Amniotic stem cell (primary cell): ENCODE results near the gene PLAAT5.
"Not testable (repeated sequence)": the region's sequence is repeated elsewhere in the genome, so short reads cannot be mapped to it uniquely, and the experiment has no call there.

Experiments used
- DNase-seq: peaks from one replicate; lab custom pipeline; 2025; lab: John Stamatoyannopoulos, UW

The PLAAT5 gene, protein sequence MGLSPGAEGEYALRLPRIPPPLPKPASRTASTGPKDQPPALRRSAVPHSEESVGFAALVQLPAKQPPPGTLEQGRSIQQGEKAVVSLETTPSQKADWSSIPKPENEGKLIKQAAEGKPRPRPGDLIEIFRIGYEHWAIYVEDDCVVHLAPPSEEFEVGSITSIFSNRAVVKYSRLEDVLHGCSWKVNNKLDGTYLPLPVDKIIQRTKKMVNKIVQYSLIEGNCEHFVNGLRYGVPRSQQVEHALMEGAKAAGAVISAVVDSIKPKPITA

DNA sequence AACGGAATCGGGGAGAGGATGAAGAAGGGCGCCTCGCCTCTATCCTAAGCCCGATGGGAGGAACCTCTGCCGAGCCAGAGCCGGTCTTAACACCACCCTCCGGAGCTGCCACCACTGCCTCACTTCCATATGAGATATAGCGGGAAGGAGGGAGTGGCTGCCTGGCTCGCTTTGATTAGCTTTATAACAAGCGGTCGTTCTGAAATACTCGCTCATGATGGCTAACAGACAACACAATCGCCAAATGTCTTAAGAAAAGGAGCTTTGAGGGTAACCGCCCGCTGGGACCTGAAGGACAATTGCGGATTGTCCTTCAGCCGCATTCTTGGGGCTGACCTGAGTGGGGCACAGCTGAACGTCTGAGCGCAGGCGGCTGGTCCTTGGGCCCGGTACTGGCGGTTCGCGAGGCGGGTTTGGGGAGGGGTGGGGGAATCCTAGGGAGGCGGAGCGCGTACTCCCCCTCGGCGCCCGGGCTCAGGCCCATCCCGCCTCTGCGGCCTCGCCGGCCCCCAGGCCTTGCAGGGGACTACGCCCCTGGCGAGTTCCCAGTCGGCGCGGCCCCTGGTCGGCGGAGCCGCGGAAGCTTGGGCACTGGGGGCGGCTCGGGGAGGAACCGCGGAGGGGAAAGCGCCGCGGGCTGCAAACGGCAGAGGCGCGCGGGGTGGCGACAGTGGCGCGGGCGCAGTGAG is at the start of gene PLAAT5:
PLAAT5 (minus strand) TSS at position 617 of the 689 bp plus-strand sequence; CDS start at position 484, 133 bp downstream.
- no peak for DNase-seq

DNA sequence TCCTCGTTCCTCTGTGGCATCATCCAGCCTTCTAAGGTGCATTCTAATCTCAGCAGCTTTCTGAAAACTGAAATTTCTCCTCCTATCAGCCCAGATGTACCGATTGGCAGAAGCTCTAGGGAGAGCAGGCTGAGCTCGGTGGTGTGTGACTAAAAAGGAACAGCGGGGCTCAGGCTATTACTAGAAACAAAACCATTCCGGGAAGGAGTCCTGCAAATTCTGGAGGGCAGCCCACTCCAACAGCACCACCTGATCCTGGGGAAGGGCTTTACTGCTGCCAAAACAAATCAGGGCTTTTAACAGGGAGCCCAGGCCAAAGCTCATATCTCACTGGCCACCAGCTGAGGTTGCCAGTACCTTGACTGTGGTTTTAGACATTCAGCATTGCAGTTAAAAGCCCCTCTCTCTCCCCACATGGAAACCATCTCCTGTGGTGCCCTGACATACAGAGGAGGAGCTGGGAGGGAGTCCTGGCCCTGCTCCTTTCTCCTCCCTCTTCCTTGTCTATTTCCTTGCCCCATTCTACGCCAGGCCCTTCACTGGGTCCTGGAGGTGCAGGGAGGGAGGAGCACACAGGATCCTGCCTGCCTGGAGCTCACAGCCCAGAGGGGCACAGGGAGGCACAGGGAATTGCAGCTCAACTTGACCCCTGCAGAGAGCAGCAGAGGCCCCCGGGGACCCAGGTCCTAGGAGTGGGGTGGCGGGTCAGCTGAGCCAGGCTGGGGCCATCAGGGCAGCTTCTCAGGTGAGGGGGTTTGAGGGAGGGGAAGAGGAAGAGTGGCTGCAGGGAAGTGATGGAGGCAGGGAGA is 46.5 kb upstream of the PLAAT5 start:
- DNase-seq, result no peak

DNA sequence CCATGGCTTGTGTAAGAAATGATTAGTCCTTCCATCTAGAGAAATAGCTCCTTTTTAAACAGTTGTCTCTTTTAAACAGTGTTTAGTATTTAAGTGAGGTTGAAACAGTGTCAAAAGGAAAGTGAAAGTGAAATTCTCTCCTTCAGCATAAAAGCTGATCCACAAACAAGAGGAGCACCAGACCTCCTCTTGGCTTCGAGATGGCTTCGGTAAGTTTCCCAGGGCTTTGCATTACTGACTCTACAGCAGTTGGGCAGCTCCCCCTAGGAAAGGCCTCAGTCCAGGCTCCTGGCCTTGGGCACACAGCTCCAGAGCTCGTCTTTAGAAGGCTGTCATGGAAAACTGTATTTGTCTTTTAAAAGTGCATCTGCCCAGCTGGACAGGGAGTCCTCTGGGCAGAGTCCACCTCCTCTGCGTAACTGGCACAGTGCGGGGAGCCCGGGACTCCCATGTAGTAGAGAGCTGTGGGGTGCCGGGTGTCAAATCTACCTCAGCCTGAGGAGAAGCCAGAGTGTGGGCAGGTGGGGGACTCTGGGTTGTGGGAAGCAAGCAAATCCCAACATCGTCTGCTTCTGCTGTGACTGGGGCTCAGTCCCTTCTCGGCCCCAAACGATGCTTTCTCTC is 45.8 kb upstream of the PLAAT5 start, which contains the start of gene PLAAT4:
PLAAT4 (plus strand) TSS at position 140 of the 624 bp plus-strand sequence; CDS start at position 201, 61 bp downstream.
- no peak for DNase-seq

DNA sequence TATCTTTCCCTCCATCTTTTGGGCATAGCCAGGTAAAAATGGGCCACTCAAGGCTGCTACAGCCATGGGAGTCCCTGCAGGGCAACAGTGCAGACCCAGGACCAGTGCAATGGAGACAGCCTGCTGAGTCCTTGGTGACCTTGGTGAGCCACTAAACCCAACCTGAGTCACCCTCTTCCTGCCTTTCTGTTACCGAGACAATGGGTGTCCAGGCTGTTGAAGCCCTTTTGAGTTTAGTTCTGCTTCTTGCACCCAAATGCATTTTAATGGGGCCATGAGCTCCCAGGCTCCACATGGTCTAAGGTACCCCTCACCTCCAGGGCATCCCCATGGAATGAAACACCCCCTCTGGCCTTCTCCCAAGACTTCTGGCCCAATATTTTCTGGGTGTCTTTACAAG is 44.8 kb upstream of the PLAAT5 start:
- no peak for DNase-seq

DNA sequence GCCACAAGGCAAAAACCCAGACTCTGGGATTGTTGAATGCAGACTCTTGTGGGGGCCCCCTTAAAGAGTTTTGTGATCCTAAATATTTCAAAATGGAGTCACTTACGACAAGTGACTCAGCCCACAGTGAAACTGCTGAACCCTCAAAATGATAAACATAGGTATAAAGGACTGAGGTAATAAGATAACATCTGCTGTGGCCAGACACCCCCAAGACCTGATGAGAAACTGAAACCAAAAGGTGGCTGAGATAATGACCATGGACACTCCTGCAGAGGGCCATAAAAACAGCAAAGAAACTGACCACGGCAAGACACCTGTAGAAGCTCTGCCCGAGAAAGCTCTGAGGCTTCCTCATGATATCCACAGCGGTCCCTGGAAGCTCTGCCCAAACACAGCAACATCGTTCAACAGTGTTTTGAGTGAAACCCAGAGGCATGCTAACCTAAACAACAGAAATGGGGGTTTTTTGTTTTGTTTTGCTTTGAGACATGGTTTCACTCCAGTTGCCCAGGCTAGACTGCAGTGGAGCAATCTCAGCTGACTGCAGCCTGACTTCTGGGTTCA is 44.0 kb upstream of the PLAAT5 start:
- no peak for DNase-seq

DNA sequence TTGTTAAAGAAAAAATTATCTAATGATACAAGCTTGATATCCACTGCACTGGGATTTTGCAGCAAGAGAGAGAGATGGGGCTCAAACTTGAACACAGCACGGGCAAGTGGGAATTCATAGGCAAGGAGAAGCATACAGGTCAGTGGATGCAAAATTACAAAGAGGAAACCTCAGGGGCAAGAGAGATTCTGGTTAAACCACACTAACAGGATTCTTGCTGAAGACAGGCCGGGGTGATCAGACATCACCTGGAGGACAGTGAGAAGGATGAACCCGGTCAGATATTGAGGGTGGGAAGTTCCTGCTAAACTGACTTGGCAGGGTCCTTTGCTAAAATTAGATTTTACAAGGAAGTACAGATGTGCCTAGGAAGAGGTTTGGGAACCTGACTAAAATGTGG is 43.1 kb upstream of the PLAAT5 start:
- DNase-seq, result no peak

DNA sequence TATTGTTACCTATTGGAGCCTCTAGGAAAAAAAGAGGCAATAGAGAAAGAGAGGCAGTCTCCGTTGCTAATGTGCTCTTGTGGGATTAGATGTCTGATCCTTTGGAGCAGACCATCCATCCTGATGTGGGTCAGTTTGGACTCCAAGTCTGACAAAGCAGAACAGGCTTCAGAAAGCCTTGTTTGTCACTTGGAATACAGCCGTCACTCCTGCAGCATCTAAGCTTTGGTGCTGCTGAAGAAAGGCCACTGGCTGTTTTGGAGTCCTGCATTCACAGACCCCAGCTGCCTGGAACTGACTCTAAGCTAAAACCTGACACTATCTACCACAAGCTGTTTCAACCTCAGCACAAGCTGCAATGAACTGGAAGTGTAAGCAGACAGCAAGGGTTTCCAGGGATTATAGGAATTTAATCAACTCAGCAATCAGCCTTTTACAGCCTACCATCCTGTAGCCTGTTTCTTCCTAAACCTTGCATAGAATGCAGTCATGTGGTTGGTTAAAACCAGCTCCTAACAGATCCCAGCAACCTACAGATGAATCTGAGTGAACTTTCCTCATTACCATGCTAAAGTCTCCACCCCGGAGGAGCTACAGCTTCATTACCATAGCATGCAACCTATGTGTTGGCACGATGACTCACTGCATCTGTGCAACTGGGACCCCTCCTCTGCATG is 42.0 kb upstream of the PLAAT5 start:
- no peak for DNase-seq

DNA sequence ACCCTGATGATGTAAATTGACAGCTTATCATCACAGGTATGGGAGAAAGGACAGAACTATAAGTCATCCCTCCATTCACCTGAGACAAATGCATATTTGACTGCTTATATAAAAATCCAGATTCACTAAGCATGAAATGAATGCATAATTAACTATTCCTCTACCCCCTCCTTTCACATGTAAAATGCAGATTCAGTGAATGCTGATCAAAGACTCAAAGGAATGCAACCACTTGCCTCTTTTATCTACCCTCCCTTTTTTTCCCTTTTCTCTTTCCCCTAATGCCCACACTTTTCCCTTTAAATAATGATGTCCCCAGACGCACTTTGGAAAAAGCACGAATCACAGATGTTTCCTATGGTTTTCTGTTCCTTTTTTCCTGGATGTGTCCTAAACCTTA is 41.1 kb upstream of the PLAAT5 start:
- no peak for DNase-seq

DNA sequence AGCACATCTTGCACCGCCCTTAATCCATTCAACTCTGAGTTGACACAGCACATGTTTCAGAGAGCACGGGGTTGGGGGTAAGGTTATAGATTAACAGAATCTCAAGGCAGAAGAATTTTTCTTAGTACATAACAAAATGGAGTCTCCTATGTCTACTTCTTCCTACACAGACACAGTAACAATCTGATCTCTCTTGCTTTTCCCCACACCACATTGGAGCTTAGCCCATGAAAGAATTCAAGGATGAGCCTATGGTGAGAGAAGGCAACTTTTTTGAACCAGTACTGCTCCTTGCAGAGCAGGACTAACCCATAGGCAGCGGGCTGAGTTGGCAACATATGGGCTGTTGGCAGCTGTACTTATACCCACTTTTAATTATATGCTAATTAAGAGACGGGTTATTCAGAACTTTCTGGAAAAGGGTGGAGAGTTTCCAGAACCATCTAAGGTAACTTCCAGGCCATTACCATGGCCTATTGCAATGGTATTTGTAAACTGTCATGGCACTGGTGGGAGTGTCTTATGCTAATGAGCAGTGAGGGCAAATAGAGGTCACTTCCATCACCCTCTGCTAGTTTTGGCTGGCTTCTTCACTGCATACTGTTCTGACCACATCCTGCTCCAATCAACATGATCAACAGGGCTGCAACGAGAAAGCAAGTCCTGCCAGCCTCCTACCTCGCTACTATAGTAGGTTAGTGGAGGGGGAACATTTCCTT is 40.3 kb upstream of the PLAAT5 start:
- DNase-seq, result not testable (repeated sequence)

DNA sequence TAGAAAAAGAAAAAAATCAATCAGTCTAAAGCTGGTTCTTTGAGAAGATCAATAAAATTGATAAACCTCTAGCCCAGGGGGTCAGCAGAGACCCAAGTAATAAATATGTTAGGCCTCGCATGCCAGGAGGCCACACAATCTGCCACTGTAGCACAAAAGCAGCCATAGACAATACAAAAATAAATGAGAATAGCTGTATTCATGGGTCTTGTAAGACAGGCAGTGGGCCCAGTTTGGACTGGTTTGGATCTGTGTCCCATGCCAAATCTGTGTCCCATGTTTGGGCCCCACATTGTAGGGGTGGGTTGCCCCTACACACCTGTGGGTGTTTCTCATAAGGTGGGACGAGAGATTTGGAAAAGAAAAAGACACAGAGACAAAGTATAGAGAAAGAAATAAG is 39.1 kb upstream of the PLAAT5 start:
- no peak for DNase-seq

DNA sequence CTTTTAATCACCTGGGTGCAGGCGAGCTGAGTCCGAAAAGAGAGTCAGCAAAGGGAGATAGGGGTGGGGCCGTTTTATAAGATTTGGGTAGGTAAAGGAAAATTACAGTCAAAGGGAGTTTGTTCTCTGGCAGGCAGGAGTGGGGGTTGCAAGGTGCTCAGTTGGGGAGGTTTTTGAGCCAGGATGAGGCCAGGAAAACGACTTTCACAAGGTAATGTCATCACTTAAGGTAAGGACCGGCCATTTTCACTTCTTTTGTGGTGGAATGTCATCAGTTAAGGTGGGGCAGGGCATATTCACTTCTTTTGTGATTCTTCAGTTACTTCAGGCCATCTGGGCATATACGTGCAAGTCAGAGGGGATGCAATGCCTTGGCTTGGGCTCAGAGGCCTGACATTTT is 38.4 kb upstream of the PLAAT5 start:
- not testable (repeated sequence) for DNase-seq

DNA sequence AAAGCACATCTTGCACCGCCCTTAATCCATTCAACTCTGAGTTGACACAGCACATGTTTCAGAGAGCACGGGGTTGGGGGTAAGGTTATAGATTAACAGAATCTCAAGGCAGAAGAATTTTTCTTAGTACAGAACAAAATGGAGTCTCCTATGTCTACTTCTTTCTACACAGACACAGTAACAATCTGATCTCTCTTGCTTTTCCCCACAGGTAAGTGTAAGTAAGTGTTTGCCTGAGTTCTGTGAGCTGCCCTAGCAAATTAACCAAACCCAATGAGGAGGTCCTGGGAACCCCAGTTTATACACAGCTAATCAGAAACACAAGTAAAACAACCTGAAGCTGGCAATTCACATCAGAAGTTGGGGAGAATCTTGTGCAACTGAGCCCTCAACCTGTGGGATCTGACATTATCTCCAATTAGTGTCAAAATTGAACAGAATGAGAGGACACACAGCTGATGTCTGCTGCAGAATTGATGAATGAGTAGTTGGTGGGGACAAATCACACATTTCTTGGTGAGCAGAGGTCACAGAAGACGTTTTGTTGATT is 37.8 kb upstream of the PLAAT5 start:
- not testable (repeated sequence) for DNase-seq

DNA sequence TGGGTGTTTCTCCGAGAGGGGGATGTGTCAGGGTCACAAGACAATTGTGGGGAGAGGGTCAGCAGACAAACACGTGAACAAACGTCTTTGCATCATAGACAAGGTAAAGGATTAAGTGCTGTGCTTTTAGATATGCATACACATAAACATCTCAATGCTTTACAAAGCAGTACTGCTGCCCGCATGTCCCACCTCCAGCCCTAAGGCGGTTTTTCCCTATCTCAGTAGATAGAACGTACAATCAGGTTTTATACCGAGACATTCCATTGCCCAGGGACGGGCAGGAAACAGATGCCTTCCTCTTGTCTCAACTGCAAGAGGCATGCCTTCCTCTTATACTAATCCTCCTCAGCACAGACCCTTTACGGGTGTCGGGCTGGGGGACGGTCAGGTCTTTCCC is 37.2 kb upstream of the PLAAT5 start:
- DNase-seq, result not testable (repeated sequence)

DNA sequence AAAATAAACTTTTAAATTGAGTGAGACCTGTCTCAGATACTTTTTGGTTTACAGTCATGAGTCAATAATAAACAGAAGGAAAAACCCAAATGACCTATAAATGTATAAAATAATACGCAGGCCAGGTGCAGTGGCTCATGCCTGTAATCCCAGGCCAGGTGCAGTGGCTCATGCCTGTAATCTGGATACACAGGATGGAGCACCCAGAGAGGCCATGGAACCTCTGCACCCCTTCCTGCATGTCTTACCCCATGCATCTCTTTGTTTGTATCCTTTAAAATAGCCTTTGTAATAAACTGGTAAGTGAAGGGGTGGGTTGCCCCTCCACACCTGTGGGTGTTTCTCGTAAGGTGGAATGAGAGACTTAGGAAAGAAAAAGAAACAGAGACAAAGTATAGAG is 36.7 kb upstream of the PLAAT5 start:
- no peak for DNase-seq

DNA sequence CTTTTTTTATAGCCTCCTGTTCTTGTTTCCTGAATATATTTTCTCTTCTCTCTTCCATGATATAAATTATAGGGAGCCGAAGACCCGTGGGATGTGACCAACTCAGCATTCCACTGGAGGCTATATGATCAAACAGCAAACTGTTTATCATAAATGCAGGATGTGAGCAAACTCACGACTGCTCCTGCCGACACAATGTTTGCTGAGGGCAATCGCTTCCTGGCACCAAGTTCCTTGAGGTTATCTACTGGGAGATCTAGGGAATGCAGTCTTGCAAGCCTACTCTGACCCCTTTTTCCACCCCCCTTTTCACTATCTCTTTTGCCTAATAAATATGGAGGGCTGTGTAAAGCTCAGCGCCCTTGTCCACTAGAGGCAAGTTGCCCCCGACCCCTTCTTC is 32.2 kb upstream of the PLAAT5 start:
- no peak for DNase-seq

DNA sequence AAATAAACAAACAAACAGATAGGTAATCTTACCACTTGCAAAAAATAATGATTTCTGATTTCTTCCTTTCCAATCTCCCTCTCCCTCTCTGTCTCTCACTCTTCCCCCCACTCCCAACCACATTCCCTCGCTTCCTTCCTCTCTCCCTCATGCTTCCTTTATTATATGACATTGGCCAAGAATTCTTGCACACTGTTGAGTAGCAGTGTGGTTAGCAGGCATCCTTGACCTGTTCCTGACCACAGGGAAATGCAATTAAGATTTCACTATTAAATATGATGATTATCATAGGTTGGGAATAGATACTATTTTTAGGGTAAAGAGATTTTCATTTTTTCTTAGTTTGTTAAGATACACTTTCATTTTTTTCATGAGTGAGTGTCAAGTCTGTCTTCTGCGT is 30.9 kb upstream of the PLAAT5 start:
- no peak for DNase-seq

DNA sequence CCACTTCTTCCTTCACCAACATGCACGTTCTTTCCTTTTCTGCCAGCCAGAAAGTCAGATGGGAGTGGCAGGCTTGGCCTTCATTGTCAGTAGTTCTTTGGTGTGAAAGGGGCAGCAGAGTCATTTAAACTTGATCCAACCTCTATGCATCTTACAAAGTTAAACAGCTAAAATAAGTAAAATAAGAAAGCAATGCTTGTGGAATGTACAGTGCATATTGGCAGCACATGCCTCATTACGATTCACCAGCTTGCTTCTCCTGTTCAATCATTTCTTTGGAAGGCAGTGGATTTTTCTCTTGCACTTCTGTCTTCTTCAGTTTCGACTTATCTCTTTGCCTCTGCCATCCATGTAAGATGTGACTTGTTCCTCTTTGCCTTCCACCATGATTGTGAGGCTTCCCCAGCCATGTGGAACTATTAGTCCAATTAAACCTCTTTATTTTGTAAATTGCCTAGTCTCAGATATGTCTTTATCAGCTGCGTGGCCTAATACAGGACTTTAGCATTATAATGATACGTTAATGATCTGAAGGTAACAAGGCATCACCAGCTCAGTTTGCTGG is 29.7 kb upstream of the PLAAT5 start:
- no peak for DNase-seq

DNA sequence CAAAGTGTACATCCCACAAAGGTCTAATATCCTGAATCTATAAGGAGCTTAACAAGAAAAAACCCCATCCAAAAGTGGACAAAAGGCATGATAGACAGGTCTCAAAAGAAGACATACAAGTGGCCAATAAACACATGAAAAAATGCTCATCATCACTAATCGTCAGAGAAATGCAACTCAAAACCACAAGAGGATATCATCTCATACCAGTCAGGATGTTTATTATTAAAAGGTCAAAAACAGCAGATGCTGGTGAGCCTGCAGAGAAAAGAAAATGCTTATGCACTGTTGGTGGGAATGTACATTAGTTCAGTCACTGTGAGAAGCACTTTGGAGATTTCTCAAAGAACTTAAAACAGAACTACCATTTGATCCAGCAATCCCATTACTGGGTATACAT is 27.6 kb upstream of the PLAAT5 start:
- DNase-seq, result no peak

DNA sequence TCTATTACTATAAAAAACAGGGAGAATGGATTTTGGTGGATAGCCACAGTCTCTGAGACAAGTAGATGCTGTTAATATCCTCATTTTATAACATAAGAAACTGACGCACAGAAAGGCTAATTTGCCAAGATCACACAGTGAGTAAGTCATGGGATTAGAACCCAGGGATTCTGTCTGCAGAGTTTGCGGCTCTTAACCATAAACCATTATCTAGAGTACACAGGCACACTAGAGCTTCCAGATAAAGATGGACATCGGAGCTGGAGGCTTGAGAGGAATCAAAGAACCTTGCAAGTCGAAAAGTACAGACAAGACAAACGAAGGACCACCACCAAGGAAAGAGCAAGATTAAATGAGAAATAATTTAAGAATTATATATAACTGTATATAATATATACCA is 26.2 kb upstream of the PLAAT5 start:
- DNase-seq, result no peak

DNA sequence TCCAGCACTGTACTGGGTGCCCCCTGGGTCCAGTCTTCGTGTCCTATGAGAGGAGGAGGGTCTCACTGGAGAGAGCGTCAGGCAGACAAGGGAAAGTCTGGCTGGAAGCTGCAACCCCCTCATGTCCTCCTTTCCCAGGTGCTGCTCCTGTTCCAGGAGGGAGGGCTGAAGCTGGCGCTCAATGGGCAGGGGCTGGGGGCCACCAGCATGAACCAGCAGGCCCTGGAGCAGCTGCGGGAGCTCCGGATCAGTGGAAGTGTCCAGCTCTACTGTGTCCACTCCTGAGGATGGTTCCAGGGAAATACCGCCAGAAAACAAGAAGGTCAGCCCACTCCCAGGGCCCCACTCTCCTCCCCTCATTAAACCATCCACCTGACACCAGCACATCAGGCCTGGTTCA is 25.1 kb upstream of the PLAAT5 start:
- DNase-seq, result no peak
